ENCODE results near the gene RNF130.

The RNF130 gene

GRCh38 chr5:180083529-180084060, 12.0 kb upstream of the RNF130 start:
- no peak overlapping the region for H3K27ac ChIP-seq
- no peak overlapping the region for H3K4me3 ChIP-seq
- no peak for DNase-seq (ENCODE audit: low spot score)
- TF ChIP-seq CTCF (IDR thresholded peaks at IDR 0.05): no peak

- Histone ChIP-seq H3K27ac (no peak overlapping the region), H3K4me3 (no peak overlapping the region)
- no peak for TF ChIP-seq CTCF (IDR thresholded peaks at IDR 0.05)
- DNase-seq (ENCODE audit: low spot score): no peak
Measured at GRCh38 chr5:180082633-180083420, 11.3 kb upstream of the RNF130 start.

GRCh38 chr5:180081481-180081880, 9.9 kb upstream of the RNF130 start:
- no peak for TF ChIP-seq CTCF (IDR thresholded peaks at IDR 0.05)
- no peak overlapping the region for H3K27ac ChIP-seq
- no peak for DNase-seq (ENCODE audit: low spot score)
- H3K4me3 ChIP-seq: no peak overlapping the region

- TF ChIP-seq CTCF (IDR thresholded peaks at IDR 0.05): no peak
- Histone ChIP-seq H3K4me3 (no peak overlapping the region), H3K27ac (no peak overlapping the region)
- DNase-seq (ENCODE audit: low spot score): no peak
Measured at GRCh38 chr5:180080486-180081280, 9.1 kb upstream of the RNF130 start.

GRCh38 chr5:180079702-180080466, 8.3 kb upstream of the RNF130 start:
- no peak for DNase-seq (ENCODE audit: low spot score)

GRCh38 chr5:180078348-180078747, 6.8 kb upstream of the RNF130 start:
- no peak for TF ChIP-seq CTCF (IDR thresholded peaks at IDR 0.05)
- Histone ChIP-seq H3K27ac (no peak overlapping the region), H3K4me3 (no peak overlapping the region)
- DNase-seq (ENCODE audit: low spot score): no peak

More at GRCh38 chr5:180079702-180080466, 8.3 kb upstream of the RNF130 start:
- Histone ChIP-seq H3K4me3 (no peak overlapping the region), H3K27ac (no peak overlapping the region)
- no peak for TF ChIP-seq CTCF (IDR thresholded peaks at IDR 0.05)
